ENCODE results near the gene SAMD9. TPM values are rescaled to one million over a fixed set of nuclear protein-coding genes. Genes with fewer than 3 reads are reported as not detected.

Gene SAMD9
- total RNA-seq, 1 experiment from 2014 or later, result 12.1 TPM

- no peak for DNase-seq
- H3K4me2 ChIP-seq, result no peak overlapping the region
- ChIA-PET POLR2A (ENCODE audit: unreplicated experiment) (no interaction called here), CTCF (no interaction called here)
- no TSS peak for BruUV-seq (replicated peaks)
- no peaks in the 10 kb centered on the region for H3K9me2 ChIP-seq (ENCODE audit: insufficient read depth)
- H3K4me3 ChIP-seq, result no peak overlapping the region
- H3K27me3 ChIP-seq (ENCODE audit: insufficient read depth, low read depth), result no peaks in the 10 kb centered on the region
- no peaks in the 10 kb centered on the region for H3F3A ChIP-seq (ENCODE audit: insufficient read depth, low read depth)
- H3K9me3 ChIP-seq (ENCODE audit: insufficient read depth, low read depth), result peaks cover 6% of the 10 kb centered on the region; the same call in 1 of the 2 replicates
- no peaks in the 10 kb centered on the region for H3K36me3 ChIP-seq (ENCODE audit: low read depth)
- no peak overlapping the region for H3K27ac ChIP-seq
- peaks cover 20% of the 10 kb centered on the region; the same call in 1 of the 2 replicates for H3K4me1 ChIP-seq (replicated peaks; ENCODE audit: insufficient read depth)
- H3K79me2 ChIP-seq (ENCODE audit: low read depth), result no peaks in the 10 kb centered on the region
- intact Hi-C loops (cut with micrococcal nuclease; ENCODE audit: unreplicated experiment), result no loop called here
- no peak for TF ChIP-seq EZH2 (IDR thresholded peaks at IDR 0.05; ENCODE audit: low read depth)
- TF ChIP-seq CTCF (conservative IDR thresholded peaks at IDR 0.05), result no peak
- no peak overlapping the region for H2AFZ ChIP-seq
- H4K20me1 ChIP-seq (ENCODE audit: insufficient read depth), result no peaks in the 10 kb centered on the region
Observed at GRCh38 chr7:93156884-93157283, 39.1 kb upstream of the SAMD9 start.

GRCh38 chr7:93150200-93150835 is 32.5 kb upstream of the SAMD9 start:
- H3K79me2 ChIP-seq (ENCODE audit: low read depth), result no peaks in the 10 kb centered on the region
- 0 out of 2 replicates have a peak, but pooled peaks cover 6% of the 10 kb centered on the region for H3K9me3 ChIP-seq (ENCODE audit: insufficient read depth, low read depth)
- no peaks in the 10 kb centered on the region for H3F3A ChIP-seq (ENCODE audit: insufficient read depth, low read depth)
- H3K27ac ChIP-seq, result no peak overlapping the region
- H3K27me3 ChIP-seq (ENCODE audit: insufficient read depth, low read depth), result no peaks in the 10 kb centered on the region
- H3K9me2 ChIP-seq (ENCODE audit: insufficient read depth), result no peaks in the 10 kb centered on the region
- H4K20me1 ChIP-seq (ENCODE audit: insufficient read depth), result no peaks in the 10 kb centered on the region
- no peak for TF ChIP-seq EZH2 (IDR thresholded peaks at IDR 0.05; ENCODE audit: low read depth)
- no peak for TF ChIP-seq CTCF (conservative IDR thresholded peaks at IDR 0.05)
- ChIA-PET POLR2A (ENCODE audit: unreplicated experiment) (no interaction called here), CTCF (no interaction called here)
- H3K4me1 ChIP-seq (replicated peaks; ENCODE audit: insufficient read depth), result peaks cover 23% of the 10 kb centered on the region; the same call in 1 of the 2 replicates
- H2AFZ ChIP-seq, result no peak overlapping the region
- no peak overlapping the region for H3K4me3 ChIP-seq
- H3K36me3 ChIP-seq (ENCODE audit: low read depth), result no peaks in the 10 kb centered on the region
- DNase-seq, result peak in 1 of 2 experiments; percentile 50
- no TSS peak for BruUV-seq (replicated peaks)
- intact Hi-C loops (cut with micrococcal nuclease; ENCODE audit: unreplicated experiment), result no loop called here
- H3K4me2 ChIP-seq, result no peak overlapping the region

GRCh38 chr7:93148727-93149126 is 30.9 kb upstream of the SAMD9 start:
- intact Hi-C loops (cut with micrococcal nuclease; ENCODE audit: unreplicated experiment), result no loop called here
- Histone ChIP-seq H2AFZ (peak overlapping the region; percentile 64; the same call in 1 of the 2 replicates), H3K4me3 (peak overlapping the region; percentile 20; the same call in 1 of the 2 replicates), H3K27ac (no peak overlapping the region), H3K27me3 (ENCODE audit: insufficient read depth, low read depth) (no peaks in the 10 kb centered on the region), H3F3A (ENCODE audit: insufficient read depth, low read depth) (no peaks in the 10 kb centered on the region), H3K9me3 (ENCODE audit: insufficient read depth, low read depth) (0 out of 2 replicates have a peak, but pooled peaks cover 3% of the 10 kb centered on the region), H3K9me2 (ENCODE audit: insufficient read depth) (no peaks in the 10 kb centered on the region), H4K20me1 (ENCODE audit: insufficient read depth) (no peaks in the 10 kb centered on the region), H3K4me2 (peak overlapping the region; percentile 68), H3K4me1 (replicated peaks; ENCODE audit: insufficient read depth) (peaks cover 23% of the 10 kb centered on the region; the same call in 1 of the 2 replicates), H3K79me2 (ENCODE audit: low read depth) (no peaks in the 10 kb centered on the region), H3K36me3 (ENCODE audit: low read depth) (no peaks in the 10 kb centered on the region)
- POLR2A ChIA-PET (ENCODE audit: unreplicated experiment), result no interaction called here
- BruUV-seq (replicated peaks), result no TSS peak
- CTCF ChIA-PET, result no interaction called here
- TF ChIP-seq CTCF (conservative IDR thresholded peaks at IDR 0.05) (no peak), EZH2 (IDR thresholded peaks at IDR 0.05; ENCODE audit: low read depth) (no peak)
- no peak for DNase-seq
